Kidney tubule cell (primary cell): ENCODE measurements around the gene CPEB1.
"Not testable (repeated sequence)": the region's sequence is repeated elsewhere in the genome, so short reads cannot be mapped to it uniquely, and the experiment has no call there.

Experiments
- DNase-seq: peaks from one replicate; pipeline ENCODE4 v3.0.0-alpha.2; 2018; ENCODE audit warnings: low spot score

Gene CPEB1

DNA sequence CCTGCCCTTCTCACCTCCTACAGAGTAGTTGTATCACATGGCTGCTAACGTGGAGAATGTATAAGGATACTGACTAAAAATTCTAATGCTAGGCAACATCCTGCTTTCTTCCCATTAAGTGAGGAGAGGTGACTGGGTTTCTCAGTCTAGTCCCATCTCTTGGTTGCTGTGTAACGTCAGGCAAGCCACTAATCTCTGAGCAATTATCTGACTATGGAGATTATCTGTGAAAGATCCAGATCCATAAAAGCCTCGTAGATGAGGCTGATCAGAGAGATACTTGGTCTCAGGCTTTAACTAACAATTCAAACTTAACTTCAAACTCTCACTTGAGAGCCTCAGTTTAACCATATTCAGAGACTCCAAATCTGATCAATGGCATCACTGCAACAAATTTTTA, 102.2 kb downstream of the CPEB1 start:
- DNase-seq, result no peak

DNA sequence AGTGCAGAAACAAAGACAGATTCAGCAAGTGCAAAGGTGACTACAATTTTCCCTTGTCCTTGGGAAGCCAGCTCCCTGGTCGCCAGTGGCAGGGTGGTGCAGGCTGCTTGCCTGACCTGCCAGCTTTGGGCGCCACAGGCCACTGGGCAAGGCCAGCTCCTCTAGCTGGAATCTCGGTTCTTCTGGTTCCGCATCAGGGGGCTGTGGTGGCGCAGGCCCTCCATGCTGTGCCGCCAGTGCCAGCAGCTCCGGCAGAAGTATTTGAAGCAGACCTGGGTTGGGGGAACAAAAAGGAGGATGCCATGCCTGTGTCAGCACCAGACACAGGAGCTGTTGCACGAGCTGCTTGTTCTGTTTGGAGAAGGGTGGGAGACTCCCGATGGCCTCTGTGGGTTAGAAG, 102.7 kb downstream of the CPEB1 start:
- DNase-seq, result no peak

DNA sequence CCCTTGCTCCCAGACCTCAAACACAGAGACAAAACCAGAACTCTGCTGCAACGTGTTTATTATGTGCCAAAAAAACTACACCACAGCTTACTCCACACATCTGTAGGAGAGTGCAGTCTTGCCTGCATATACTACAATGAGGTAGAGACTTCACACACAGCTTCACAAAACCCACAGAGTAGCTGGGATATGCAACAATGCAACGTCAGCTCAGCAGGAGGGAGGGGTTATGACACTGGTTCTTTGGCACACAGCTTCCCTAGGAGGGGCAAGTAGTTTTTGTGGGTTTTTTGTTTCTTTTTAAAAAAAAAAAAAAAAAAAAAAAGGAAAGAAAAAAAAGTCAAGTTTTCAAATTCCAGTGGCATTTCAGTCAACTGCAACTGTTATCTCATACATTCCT, 104.0 kb downstream of the CPEB1 start:
- no peak for DNase-seq

DNA sequence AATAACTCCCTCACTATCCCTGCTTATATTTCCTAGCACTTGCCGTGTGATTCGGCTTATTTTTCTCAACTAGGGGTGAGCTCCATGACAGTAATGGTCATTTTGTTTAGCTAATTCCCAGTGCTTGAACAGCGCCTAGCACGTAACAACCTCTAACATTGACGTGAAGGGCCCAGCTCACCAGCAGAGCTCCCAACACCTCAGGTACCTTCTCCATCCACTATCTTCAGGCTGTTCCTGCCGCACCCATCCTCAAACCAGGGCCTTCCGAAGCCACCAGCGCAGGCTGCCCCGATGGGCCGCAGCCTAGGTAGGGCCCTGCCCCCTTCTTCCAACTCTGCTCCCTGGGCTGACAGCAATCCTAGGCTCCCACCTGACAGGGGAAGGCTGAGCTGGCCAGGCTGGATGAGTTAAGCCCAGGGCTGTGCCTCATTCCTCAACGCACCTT, 106.2 kb downstream of the CPEB1 start:
- DNase-seq, result peak; percentile 52

DNA sequence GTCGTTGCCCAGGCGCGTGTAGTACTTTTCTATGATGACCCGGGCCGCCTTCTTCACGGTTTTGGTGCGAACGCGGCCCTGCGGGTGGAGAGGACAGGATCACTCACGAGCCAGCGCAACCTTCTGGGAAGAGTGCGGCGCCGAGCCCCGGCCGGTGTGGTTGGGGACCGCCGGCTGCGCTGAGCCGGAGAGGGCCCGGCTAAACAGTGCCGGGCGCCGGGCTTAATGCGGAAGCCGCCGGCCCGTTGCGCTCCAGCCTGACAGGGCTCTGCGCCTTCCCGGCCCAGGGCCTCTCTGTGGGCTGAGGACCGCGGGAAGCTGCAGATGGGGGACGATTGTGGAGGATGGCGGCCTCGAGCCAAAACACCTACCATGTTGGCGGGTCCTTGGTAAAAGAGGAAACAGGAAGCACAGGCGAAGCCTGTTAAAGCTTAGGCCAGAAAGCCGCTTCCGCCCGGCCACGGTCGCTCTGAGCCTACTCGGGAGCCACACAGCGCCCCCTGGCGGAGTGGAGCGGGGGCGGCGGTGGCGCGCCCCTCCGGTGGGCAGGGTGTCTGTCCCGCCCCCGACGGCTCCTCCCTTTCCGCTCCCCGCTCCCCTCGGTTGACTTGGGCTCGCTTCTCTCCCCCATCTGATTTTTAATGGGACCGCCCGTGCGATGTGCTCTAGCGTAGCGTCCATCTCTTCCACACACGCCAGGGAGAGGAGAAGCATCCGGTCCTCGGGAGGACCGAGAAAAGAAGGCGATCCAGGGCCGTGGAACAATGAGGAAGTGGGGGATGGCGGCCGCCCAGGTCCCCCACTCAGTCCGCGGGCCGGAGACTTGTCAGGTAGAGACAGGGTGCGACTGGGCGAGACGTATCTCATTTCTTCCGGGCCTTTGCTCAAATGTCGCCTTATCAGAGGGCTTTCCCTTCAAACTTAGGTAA, 106.8 kb downstream of the CPEB1 start, which contains the start of gene RPS17:
Gene RPS17, minus strand, starts transcription at position 403 of the 929 bp plus-strand sequence. Its CDS starts 29 bp downstream, at position 374.
- DNase-seq, result peak; percentile 96

DNA sequence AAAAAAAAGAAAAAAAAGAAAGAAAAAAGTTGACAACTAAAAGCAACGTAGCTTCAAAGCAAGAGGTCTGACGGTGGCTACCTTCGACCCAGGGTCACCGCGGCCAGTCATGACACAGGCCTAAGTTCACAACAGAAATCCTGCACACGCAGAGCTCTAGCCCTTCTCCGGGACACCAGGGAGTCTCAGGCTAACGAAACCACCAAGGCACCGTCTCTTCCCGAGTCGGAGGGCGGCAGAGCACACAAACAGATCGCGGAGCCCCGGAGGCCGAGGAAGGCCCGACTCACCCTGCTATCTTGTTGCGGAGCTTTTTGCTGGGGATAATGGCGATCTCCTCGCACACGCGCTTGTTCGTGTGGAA, 107.5 kb downstream of the CPEB1 start:
- DNase-seq, result peak; percentile 24

DNA sequence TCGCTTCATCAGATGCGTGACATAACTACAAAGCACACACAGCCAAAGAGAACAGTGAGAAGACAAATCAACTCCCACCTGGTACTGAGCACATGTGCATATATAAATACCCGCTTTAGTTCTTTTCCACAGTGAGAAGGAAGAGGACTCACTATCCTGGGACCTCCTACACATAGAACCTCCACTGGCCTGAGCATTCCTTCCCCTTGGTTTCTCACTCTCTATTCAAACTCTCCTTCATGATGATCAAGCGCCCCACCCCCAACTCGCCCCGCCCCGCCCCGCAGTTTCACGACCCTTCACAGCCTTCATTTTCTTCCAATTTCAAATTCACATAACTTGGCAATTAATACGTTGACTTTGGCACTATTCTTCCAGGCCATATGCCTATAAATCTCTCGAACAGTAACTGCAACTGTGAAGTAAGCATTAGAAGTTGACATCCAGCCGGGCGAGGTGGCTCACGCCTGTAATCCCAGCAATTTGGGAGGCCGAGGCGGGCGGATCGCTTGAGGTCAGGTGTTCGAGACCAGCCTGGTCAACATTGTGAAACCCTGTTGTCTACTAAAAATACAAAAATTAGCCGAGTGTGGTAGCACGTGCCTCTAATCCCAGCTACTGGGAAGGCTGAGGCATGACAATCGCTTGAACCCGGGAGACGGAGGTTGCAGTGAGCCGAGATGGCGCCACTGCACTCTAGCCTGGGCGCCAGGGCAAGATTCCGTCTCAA, 108.0 kb downstream of the CPEB1 start:
- peak; percentile 15 for DNase-seq

DNA sequence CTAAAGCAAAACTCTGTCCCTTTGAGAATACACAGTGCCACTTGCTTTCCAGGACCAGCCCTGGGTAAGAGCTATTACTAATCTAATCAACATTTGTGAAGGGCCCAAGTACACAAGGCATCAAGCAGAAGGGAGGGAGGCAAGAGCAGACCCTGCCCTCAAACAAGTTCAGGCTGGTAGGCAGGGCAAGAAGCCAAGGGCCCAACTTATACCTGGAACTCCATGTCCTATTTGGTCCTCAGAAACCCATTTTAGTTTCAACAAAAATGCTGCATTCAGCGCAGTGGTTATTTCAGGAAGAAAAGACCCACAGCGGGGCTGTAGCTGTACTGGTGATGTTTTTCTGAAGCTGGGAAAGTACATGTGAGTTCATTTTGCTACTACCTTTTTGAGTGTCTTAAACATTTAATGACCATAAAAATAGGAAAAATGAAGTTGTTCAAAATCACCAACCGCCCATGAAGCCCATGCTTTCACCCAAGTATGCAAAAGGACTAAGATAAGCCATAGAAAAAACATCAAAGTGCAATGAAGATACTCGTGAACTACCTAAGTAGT, 109.7 kb downstream of the CPEB1 start:
- no peak for DNase-seq

DNA sequence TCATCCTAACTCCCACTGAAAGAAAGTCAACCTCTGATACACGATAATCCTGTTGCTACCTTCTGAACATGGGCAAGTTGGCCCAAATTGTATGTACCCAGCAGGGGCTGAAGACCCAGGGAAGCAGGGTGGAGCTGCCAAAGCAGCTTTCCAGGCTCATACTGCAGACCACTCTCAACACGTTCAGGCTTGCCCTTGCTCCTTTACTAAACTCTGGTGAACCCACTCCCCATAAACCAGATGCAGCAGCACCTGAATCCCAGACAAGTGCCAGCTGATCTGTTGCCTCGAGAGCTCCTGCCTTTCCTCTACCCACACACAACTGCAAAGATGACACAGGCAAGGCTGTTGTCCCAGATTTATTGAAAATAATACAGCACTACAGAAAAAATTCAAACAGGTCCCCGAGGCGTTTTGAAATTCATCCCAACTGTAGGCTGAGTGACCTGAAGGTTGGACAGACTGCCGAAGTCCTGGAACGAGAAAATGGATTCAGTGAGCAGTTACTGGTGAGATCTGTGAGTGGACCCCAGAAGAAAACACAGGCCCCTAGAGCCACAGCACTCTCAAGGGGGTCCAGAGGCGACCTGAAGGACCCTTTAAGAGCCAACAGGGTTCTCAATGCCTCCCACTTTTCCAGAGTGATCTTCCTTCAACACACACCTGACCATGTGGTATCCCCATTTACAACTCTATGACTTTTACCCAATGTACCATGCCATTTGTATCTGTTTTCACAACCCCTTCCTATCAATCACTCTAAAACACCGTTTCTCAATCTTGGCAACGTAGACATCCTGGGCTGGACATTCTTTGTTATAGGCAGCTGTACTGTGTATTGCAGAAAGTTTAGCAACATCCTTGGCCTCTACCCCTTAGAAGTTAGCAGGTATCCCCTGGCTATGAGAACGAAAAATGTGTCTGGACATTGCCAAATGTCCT, 110.5 kb downstream of the CPEB1 start:
- no peak for DNase-seq

DNA sequence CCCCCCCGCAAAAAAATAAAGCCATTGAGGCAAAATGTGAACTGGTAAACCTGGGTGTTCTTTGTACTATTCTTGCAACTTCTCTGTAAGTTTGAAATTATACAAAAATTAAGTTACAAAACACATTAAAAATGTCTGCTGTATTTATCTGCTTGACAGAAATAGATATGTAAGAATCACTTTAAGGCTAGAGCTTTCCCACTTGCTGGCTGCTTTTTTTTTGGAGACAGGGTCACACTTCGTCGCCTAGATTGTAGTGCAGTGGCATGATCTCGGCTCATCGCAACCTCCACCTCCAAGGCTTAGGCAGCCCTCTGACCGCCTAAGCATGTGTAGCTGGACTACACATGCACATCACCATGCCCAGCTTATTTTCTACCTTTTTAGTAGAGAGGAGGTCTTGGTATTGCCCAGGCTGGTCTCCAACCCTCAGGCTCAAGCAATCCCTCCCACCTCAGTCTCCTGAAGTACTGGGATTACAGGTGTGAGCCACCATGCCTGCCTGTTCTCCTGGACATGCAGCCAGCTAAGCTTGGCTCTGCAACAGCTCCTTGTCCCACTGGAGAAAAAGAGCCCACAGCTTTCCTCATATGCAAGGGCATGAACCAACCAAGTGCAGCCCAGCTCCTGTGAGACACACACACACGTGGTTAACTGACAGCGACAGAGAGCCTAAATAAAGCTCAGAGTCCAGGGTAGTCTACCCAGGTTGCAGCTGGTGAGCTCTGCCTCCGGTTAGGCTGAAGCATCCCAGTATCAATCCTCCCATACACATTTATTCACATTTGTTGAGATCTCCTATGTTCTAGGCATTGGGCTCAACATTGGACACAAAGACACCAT, 111.4 kb downstream of the CPEB1 start:
- DNase-seq, result peak; percentile 7

DNA sequence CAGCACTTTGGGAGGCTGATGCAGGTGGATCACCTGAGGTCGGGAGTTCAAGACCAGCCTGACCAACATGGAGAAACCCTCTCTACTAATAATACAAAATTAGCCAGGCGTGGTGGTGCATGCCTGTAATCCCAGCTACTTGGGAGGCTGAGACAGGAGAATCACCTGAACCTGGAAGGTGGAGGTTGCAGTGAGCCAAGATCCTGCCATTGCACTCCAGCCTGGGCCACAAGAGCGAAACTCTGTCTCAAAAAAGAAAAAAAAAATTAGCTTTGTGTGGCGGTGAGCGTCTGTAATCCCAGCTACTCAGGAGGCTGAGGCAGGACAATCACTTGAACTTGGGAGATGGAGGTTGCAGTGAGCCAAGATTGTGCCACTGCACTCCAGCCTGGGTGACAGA, 112.0 kb downstream of the CPEB1 start:
- DNase-seq, result not testable (repeated sequence)

DNA sequence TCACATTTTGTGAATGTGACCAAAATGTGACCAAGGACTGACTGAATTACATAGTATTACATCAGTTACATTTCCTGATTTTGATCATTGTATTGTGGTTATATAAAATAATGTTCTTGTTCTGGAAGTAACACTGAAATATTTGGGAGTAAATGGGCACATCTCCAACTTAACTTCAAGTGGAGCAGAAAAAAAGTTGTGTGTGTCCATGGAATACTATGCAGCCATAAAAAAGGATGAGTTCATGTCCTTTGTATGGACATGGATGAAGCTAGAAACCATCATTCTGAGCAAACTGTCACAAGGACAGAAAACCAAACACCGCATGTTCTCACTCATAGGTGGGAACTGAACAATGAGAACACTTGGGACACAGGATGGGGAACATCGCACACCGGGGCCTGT, 112.7 kb downstream of the CPEB1 start:
- not testable (repeated sequence) for DNase-seq

DNA sequence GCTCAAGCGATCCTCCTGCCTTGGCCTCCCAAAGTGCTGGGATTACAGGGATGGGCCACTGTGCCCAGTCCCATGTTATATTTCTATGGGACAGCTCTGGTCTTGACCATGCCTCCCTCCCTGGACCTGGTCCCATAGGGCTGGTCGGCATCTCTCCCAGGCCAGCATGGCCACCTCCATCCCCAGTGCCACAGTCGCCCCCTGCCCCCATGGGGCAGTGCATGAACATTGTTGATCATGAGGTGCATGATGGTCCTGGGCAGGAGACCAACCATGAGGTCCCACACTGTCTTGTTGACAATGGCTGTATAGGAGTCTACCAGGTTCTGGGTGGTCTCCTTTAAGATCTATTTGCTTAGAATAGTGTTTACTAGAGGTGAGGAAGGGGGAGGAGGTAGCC, 113.4 kb downstream of the CPEB1 start:
- DNase-seq, result no peak

DNA sequence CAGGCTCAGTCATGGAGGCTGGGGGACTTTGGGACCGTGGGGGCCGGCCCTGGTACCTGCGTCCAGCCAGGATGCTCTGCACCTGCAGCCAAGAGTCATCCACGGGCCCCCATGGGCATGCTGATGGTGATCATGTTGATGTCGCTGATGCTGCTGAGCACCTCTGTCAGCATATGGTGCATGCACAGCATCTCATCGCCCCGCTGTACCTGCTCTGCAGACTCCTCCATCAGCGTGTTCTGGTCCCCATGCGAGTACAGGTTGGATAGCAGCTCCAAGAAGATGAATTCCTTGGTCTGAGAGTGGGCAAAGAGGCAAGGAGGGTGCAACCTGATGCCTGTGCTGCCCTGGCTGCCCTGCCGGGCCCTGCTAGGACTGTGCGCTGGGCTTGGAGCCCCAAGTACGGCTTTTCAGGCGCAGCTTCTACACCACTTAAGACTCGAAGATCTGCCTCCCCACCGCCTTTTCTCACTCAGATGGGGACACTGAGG, 114.1 kb downstream of the CPEB1 start:
- DNase-seq, result no peak

DNA sequence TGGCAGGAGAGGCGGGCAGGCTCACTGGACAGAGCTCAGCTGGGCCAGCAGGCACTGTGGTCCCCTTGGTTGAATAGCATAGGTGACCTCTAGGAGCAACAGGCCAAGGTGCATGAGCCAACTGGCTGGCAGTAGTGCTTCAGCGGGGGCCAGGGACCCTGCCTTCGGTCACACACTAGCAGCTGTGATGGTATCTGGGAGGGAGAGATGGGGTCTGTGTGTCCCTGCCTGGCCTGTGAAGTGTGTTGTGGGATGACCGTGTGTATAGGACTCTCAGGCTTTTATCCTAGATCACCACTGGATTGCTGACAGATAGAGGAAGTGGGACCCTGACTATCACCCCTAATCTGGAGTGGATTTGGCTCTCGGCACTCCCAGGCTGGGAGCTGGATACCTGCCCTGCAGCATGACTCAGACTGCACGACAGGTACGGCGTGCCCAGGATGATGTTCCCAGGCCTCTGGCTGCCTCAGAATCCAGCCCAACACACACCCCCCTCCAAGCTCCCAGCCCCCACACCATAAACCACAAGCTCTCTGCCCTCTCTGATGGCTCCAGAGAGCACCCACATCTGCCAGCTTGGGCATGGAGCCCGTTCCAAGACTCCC, 114.7 kb downstream of the CPEB1 start:
- DNase-seq, result no peak

DNA sequence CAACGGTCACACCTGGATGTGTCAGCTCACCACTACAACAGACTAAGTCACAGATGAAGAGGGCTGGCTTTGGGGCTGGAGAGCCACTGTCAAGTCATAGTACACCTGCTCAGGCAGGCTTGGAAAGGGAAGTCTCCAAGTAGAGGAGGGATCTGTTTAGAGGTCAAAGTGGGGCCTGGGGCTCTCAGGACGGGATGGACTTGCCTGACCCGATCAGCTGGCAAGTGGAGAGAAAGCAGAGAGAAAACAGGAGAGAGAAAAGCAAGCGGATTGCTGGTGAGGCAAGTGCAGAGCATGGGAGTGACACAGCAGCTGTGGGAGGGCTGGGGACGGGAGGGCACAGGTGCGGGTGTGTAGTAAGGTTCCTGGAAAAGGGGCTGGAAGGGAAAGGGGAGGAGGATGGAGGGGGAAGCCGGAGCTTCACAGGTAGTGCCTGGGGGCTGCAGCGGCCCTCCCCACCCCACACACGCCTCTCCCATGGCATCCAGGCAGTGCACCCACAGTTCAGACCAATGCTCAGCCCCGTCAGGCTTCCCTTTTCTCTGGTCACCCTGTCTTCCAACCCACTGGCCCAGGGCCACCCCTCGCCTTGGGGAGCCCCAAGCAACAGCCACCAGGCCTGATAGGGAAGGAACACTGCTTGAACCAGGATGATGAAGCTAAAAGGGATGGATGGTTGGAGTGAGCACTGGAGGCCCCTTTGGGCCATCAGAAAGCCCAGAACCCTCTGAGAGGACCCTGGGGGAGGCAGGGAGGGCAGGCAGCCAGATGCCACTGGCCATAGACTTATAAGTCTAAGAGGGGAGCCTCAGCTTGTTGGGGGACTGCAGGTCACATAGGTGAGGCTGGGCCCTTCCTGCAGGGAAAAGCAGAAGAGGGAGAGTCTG, 115.4 kb downstream of the CPEB1 start:
- no peak for DNase-seq

DNA sequence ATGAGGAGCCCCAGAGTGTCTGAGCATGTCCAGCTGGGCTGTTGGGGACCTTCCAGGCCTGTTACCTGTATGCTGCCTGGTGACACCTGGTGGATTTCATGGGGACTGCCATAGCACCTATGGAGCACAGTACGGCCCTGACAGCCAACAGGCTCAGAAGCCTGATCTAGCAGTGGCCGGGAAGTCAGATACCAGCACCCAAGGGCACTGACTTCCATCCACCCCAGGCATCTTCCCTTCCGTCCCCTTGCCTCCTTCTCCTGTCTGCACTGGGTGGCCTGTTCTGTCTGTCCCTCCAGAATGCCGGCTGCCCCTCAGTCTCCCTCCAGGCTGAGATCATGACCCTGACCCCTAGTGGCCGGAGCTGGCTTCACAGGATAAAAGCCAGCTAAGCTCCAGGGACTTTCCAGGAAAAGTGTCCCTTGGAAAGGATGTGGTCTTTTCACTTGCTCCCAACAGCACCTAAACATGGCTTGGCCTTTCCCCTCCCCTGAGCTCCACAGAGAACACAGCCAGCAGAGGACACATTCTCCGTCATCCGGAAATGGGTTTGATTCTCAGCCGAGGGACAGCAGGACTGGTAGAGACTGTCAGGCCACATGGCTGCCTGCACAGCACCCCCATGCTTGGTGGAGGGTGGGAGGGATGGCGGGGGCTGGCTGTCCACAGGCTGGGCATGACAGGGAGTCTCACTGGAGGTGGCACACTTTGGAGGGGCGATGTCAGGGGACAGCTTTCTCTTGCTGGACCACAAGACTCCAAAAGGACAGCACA, 116.4 kb downstream of the CPEB1 start:
- peak; percentile 84 for DNase-seq

DNA sequence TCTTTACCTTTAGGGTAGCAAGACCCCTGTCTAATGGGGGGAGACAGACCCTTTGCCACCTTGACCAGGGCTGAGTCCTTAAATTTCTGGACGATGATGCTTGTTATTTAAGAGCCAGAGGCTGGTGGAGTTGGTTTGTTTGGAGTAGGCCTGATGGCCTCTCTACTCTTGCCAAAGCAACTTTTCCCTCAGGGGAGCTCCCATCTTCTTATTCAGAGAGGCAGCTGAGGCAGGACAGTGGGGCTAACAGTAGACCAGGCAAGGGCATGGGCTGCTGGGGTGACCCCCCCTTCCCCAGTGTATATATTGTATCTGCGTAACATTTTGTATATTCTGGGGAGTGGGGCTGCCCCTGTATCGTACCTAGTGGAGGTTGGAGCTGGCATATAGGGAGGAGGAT, 117.2 kb downstream of the CPEB1 start:
- no peak for DNase-seq
